ENCODE data around the gene ACAA2.

The ACAA2 gene

DNA sequence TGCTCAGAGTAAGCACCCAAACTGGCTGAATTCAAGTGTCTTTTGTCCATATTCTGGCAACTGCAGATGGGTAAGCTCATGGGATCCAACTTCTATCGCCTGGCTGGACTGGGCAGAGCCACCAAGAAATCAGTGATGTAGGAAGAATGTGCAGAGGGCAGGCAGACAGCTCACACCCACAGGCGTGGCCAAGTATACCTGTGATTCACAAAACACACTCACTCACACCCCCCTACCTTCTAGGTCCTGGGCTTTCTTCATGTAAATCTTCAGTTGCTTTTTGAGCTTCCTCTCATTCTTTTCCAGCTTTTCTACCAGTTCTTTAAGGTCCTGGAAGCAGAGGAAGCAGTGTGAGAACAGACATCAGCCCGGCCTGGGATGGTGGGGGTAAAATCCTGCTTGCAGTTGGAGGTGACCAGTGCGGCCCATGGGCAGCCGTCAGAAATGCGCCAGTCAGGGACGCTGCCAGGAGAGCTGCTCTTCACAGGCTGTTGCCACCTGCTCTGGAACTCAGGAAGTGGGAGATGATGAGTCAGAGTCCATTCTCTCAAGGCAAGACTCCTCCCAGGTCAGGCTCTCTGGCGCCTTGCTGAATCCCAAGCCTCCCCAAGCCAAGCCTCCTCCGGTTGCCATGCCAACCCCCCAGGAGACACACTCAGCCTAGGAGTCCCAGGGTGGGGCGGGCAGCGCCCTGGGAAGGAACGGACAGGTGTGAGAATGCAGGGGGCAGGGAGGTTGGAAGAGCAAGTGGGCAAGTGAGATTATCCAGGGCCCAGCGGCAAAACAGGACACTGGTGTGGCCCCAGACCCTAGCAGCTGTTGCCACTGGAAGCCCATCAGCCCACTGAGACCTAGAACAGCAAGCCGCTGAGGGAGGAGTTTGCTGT is 36.2 kb upstream of the ACAA2 start:
- Mint-ChIP-seq H3K4me3 (no peak overlapping the region), H3K27ac (no peak overlapping the region)

DNA sequence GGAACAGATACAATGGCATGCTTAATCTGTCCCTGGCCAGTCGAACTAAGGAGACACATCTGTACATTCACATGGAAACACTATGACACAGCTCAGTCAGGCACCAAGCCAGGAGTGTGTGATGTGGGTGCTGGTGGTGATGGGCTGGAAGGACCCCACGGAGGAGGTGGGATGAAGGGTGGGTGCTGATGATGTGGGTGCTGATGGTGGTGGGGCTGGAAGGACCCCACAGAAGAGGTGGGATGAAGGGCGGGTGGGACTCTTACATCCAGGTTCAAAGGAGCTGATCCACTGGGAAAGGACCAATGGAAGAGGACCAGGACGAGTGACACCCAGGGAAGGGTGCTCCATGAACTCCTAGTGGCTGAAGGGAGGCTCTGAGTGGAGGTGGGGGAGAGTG is 34.8 kb upstream of the ACAA2 start:
- Mint-ChIP-seq H3K36me3 (ENCODE audit: low read depth) (no peaks in the 10 kb centered on the region), H3K27me3 (ENCODE audit: low read depth) (peaks cover 15% of the 10 kb centered on the region), H3K4me1 (ENCODE audit: low read depth) (no peaks in the 10 kb centered on the region), H3K4me3 (no peak overlapping the region), H3K27ac (no peak overlapping the region), H3K9me3 (no peaks in the 10 kb centered on the region)

More for the DNA sequence above, 36.2 kb upstream of the ACAA2 start:
- no peaks in the 10 kb centered on the region for H3K36me3 Mint-ChIP-seq (ENCODE audit: low read depth)
- H3K4me1 Mint-ChIP-seq (ENCODE audit: low read depth), result peaks cover 2% of the 10 kb centered on the region
- H3K27me3 Mint-ChIP-seq (ENCODE audit: low read depth), result peaks cover 15% of the 10 kb centered on the region
- H3K9me3 Mint-ChIP-seq, result no peaks in the 10 kb centered on the region

DNA sequence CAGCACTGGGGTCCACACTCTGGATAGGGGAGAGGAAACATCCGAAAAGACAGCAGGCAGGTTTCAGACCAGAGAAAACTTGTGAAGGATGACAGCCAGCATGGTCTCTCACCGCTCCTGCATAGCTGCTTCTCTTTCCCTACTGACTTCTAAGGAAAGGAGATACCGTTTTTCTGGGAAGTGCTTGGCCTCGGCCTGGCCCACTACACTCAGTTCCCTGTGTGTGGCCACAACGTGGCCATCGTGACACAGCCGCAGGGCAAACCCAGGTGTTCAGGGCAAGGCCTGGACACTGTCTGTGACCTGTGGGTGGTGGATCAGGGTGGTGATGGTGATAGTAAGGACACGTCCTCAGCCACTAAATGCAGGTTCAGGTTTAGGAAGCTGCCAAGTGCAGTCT is 34.2 kb upstream of the ACAA2 start:
- H3K27ac Mint-ChIP-seq, result no peak overlapping the region
- H3K27me3 Mint-ChIP-seq (ENCODE audit: low read depth), result peaks cover 15% of the 10 kb centered on the region
- H3K4me1 Mint-ChIP-seq (ENCODE audit: low read depth), result no peaks in the 10 kb centered on the region
- no peak overlapping the region for H3K4me3 Mint-ChIP-seq
- H3K36me3 Mint-ChIP-seq (ENCODE audit: low read depth), result no peaks in the 10 kb centered on the region
- H3K9me3 Mint-ChIP-seq, result no peaks in the 10 kb centered on the region

DNA sequence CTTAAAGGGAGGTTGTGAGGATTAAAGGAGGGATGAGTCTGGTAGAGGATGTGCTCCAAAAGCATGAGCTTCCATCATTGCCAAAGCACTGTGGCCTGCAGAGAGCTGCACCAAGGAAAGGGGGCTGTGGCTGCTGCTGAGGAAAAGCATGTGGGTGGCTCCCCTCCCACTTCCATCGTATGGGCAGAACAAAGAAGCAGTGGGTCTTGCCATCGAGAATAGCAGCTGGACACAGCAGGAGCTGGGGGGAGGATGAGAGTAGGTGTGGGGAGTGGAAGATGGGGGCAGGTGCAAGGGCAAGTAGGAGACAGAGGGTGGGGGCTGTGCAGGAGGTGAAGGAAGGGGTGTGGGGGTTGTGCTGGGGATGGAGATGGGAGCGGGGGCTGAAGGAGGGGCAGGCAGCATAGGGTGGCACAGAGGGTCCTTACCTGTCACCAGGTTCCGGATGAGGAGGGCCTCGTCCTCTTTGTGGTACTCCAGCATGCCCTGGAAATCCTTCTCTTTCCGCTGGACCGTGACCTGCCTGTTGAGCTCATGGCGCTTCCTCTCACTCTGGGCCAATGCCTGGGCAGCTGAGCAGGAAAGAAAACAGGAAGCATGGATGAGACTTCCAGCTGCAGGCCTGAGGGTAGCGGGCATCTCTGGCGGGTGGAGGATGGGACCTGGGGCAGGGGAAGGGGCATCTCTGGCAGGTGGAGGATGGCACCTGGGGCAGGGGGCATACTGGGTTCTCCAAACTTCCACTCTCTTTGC is 33.6 kb upstream of the ACAA2 start:
- Mint-ChIP-seq H3K4me1 (ENCODE audit: low read depth) (no peaks in the 10 kb centered on the region), H3K4me3 (no peak overlapping the region), H3K9me3 (no peaks in the 10 kb centered on the region), H3K27me3 (ENCODE audit: low read depth) (peaks cover 13% of the 10 kb centered on the region), H3K36me3 (ENCODE audit: low read depth) (no peaks in the 10 kb centered on the region), H3K27ac (no peak overlapping the region)

DNA sequence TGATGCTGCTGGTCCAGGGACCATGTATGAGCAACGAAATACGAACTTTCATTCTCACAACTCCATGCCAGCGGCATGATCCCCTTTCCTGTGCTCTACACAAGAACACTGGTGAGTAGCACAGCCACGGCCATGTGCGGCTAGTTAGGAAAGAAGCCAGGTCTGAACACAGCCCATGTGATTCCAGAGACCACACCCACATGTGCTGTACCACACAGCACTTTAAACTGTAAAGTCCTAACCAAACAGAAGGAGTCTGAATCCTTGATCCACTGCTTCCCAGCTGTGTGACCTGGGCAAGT is 33.0 kb upstream of the ACAA2 start:
- Mint-ChIP-seq H3K4me1 (ENCODE audit: low read depth) (no peaks in the 10 kb centered on the region), H3K27me3 (ENCODE audit: low read depth) (peaks cover 10% of the 10 kb centered on the region), H3K27ac (no peak overlapping the region), H3K36me3 (ENCODE audit: low read depth) (no peaks in the 10 kb centered on the region), H3K4me3 (no peak overlapping the region), H3K9me3 (no peaks in the 10 kb centered on the region)

DNA sequence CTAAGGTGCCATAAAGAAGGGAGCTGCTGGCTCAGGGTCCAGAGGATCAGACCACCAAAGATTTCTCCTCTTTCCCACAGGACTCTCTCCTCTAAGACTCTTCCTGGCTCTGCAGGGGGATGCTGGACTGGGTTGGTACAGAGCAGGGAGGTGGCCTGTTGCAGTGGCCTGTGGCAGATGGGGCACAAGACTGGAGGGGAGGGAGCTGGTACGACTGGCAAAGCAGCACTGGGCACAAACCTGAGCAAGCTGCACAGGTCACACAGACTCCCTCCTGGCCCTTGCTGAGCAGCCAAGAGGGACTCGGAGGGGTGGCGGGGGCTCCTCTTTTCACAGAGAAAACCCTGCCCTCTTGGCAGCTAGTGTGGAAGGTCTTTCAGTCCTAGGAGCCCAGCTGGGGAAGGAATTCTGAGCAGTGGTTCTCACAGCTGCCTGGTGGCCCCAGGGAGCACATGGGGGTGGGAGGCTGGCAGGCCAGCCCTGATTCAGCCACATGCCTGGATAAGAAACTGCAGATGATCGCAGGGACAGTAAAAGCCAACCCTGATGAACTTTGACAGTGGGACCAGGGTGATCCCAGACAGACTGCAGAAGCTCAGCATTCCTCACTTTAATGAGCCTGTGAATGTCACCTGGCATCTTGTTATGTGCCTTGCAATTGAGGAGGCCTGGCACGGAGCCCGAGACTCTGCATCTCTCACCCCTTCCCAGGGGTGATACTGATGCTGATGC is 32.5 kb upstream of the ACAA2 start:
- Mint-ChIP-seq H3K27me3 (ENCODE audit: low read depth) (peaks cover 10% of the 10 kb centered on the region), H3K4me3 (no peak overlapping the region), H3K36me3 (ENCODE audit: low read depth) (no peaks in the 10 kb centered on the region), H3K9me3 (no peaks in the 10 kb centered on the region), H3K27ac (no peak overlapping the region), H3K4me1 (ENCODE audit: low read depth) (no peaks in the 10 kb centered on the region)

DNA sequence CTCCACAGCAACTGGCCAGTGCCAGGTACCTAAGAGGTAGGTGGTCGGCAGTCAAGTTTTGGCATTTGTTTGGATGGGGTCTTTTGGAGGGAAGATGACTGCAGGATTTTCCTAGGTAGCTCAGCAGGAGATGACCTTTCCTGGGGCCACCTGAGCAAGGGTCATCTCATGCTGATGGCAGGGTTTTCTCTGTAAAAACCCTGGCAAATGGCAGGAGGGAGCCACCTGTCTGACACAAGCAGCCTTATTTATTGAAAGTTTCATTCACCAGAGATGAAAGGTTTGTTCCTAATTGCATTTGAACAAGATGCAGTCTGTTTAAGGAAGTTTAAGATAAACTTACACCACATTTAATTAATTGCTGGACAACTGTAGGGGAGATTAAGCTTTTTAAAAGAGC is 31.6 kb upstream of the ACAA2 start:
- Mint-ChIP-seq H3K4me1 (ENCODE audit: low read depth) (no peaks in the 10 kb centered on the region), H3K4me3 (no peak overlapping the region), H3K27me3 (ENCODE audit: low read depth) (peaks cover 10% of the 10 kb centered on the region), H3K27ac (no peak overlapping the region), H3K9me3 (no peaks in the 10 kb centered on the region), H3K36me3 (ENCODE audit: low read depth) (no peaks in the 10 kb centered on the region)

DNA sequence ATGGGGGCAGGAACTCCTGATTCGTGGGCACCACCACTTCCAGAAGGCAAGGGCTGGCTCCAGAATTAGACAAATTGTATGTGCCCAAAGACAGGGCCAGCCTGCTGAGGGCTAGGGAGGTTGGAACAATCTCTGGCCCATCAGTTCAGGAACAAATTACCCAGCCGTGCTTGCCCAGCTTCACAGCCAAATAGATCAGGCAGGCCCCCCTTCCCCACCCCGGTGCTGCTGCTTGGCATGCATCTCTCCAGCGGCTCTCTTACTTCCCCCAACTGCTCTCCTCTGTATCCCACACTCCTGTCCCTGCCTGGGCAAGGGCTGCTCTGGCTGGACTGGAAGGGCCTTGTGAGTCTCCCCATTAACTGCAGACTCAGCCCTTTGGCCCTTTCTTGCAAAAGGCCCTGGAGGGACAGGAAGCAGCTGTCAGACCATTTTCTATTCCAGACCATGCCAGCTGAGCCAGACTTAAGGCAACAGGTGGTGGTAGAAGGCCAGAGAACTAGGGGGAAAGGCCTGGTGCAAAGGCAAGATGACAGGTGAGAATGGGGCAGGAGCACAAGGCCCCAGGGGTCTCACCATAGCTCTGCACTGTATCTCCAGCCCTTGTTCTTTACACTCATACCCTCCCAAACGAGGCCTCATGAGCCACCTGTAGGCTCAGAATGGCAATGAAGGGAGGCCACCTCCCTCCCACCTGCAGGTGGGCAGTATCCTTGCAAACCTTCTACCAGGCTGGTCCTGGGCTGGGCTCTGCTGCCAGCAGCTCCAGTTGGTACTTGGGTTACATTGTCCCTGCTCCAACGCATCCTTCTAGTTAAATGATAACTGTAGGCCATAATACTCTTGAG is 30.7 kb upstream of the ACAA2 start:
- Mint-ChIP-seq H3K4me1 (ENCODE audit: low read depth) (no peaks in the 10 kb centered on the region), H3K36me3 (ENCODE audit: low read depth) (no peaks in the 10 kb centered on the region), H3K4me3 (no peak overlapping the region), H3K27ac (no peak overlapping the region), H3K27me3 (ENCODE audit: low read depth) (peaks cover 10% of the 10 kb centered on the region), H3K9me3 (no peaks in the 10 kb centered on the region)

DNA sequence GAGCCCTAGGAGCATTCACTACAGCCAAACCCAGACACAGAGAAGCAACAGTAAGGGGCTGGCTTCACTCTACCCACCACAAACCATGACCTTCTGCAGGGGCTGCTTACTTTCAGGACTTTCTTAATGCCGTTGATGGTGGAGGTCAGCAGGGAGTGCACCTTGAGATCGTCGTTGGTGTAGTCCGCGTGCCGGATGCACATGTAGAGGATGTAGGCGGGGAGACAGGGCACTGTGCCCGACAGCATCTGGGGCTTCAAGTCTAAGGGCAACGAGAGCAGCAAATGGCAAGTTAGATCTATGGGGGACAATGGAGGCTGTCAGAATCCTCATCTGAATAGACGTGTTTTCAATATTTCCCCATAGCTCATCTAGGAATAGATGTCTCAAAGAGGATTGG is 29.8 kb upstream of the ACAA2 start:
- Mint-ChIP-seq H3K27me3 (ENCODE audit: low read depth) (peaks cover 3% of the 10 kb centered on the region), H3K4me3 (no peak overlapping the region), H3K27ac (no peak overlapping the region), H3K9me3 (no peaks in the 10 kb centered on the region), H3K4me1 (ENCODE audit: low read depth) (no peaks in the 10 kb centered on the region), H3K36me3 (ENCODE audit: low read depth) (no peaks in the 10 kb centered on the region)

DNA sequence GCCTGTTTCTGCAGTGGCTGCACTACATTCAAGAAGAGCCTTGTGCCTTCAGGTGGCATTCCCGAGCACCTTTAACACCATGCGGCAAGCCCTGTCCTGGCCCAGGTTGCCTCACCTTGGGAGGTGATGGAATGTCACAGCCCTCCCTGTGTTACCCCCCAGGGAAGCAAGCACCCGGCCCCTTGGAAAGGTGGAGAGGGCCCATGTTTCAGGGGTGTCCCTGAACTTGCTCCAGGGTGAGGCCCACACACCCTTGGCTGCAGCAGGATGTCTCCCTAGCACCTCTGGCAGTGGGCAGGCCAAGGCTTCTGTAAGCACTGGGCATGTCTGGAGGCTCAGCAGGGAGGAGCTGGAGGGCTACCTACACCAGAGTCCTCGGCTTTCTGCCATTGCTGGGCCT is 29.3 kb upstream of the ACAA2 start:
- no peaks in the 10 kb centered on the region for H3K36me3 Mint-ChIP-seq (ENCODE audit: low read depth)
- no peak overlapping the region for H3K4me3 Mint-ChIP-seq
- H3K4me1 Mint-ChIP-seq (ENCODE audit: low read depth), result no peaks in the 10 kb centered on the region

DNA sequence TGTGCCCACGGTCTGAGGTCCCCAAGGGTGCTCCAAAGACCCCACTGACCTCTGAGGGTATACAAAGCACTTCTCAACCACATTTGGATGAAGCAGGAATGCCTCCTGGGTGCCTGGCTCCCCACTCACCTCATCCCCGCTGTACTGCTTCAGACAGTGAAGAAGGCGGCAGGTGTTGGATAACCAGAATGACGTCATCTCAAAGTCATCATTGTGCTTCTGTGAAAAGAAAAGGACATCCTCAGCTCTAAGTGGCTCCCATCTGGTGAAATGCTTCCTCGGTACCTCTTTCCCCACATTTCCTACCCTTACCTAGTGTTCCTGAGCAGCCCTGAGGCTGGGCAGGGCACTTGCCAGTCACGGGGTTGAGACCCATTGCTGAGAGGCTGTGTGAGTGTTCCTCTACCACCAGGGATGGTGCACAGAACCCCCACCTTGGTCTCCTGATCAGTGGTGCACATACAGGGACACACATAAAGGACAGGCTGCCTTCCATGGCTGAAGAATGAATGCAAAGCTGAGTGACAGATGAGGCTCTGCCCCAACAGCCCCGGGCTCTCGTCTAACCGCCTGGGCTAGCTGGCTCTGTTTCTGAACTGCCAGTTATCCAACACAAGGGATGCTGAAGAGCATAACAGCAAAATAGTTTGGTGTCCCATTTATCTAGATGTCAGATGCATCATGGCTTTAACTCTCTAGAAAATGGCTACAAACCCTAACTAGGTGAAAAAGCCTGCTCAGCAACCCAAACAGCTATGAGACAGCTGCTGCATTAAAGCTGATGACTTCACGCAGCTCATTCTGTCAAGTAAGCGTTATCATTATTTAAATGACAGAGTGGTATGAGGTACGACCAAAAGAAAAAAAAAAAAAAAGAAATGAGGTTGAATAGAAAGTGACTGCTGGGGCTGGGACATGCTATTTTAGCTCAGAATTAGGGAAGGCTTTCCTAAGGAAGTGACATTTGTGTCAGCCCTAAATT is 28.2 kb upstream of the ACAA2 start:
- Mint-ChIP-seq H3K27me3 (ENCODE audit: low read depth) (no peaks in the 10 kb centered on the region), H3K27ac (no peak overlapping the region), H3K9me3 (no peaks in the 10 kb centered on the region), H3K4me3 (no peak overlapping the region), H3K4me1 (ENCODE audit: low read depth) (no peaks in the 10 kb centered on the region), H3K36me3 (ENCODE audit: low read depth) (no peaks in the 10 kb centered on the region)

More for the DNA sequence above, 29.3 kb upstream of the ACAA2 start:
- H3K27ac Mint-ChIP-seq, result no peak overlapping the region
- no peaks in the 10 kb centered on the region for H3K27me3 Mint-ChIP-seq (ENCODE audit: low read depth)
- no peaks in the 10 kb centered on the region for H3K9me3 Mint-ChIP-seq

DNA sequence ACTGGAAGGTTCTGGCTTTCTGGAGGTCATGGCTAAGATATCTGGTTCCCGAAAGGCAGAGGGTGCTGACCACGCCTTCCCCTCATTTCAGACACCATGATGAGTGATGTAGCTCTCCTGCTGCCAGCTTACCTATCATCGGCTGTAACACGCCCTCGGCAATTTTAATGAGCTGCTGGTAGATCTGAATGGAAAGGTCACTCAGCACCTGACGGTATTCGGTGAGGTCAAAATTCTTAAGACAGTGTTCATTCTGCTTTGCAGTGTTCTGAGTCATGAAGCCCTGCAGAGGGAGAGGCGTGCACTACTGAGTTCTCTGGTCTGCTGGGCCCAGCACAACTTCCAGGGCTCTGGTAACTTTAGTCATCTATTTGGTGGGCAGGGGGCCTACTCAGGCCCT is 25.7 kb upstream of the ACAA2 start:
- Mint-ChIP-seq H3K27me3 (ENCODE audit: low read depth) (no peaks in the 10 kb centered on the region), H3K9me3 (no peaks in the 10 kb centered on the region), H3K36me3 (ENCODE audit: low read depth) (no peaks in the 10 kb centered on the region), H3K27ac (no peak overlapping the region), H3K4me1 (ENCODE audit: low read depth) (no peaks in the 10 kb centered on the region), H3K4me3 (no peak overlapping the region)

DNA sequence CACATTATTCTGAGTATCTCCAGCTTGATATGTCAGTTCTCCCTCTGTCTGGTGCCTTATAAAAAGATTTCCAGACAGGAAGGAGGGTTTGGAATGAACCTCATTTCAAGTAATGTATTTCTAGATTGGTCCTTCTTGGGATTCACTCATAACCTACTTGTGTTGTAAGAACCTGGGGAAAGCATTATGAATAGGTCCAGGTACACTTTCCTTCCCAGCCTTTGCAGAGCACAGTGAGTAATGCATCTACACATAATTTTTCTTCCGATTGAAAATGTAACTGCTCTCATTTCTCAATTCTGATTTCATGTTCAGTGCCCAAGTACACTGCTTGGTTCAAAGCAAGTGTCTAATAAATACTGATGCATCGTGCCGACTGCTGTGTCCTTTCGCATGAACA is 25.0 kb upstream of the ACAA2 start:
- no peak overlapping the region for H3K27ac Mint-ChIP-seq
- H3K4me3 Mint-ChIP-seq, result no peak overlapping the region
- H3K36me3 Mint-ChIP-seq (ENCODE audit: low read depth), result no peaks in the 10 kb centered on the region
- no peaks in the 10 kb centered on the region for H3K27me3 Mint-ChIP-seq (ENCODE audit: low read depth)
- no peaks in the 10 kb centered on the region for H3K9me3 Mint-ChIP-seq
- no peaks in the 10 kb centered on the region for H3K4me1 Mint-ChIP-seq (ENCODE audit: low read depth)

Data from T-helper 1 cell treated with Interleukin-12 subunit alpha and Interleukin-12 subunit beta and Interleukin-4 antibody, amounts not matched to agents 30 μg/mL and 1 μg/mL, for 36 hours (primary cell).